Posterior cingulate gyrus (tissue), 11 donors: ENCODE data around the gene TMEM62.
"Not testable (repeated sequence)": the region's sequence is repeated elsewhere in the genome, so short reads cannot be mapped to it uniquely, and the experiment has no call there.

Experiments used
- DNase-seq, 10 donors: peaks; one replicate each; pipeline versions ENCODE4 v3.0.0 to v3.0.0-alpha.2; 2020 to 2021; ENCODE audit warnings: mixed read lengths in 3 of 10
- intact Hi-C: fragments of 100-400 bp; cut with DNase I; formaldehyde crosslinking; loops from one replicate; pipeline ENCODE4 v1.15.1; 2023

The TMEM62 gene

DNA sequence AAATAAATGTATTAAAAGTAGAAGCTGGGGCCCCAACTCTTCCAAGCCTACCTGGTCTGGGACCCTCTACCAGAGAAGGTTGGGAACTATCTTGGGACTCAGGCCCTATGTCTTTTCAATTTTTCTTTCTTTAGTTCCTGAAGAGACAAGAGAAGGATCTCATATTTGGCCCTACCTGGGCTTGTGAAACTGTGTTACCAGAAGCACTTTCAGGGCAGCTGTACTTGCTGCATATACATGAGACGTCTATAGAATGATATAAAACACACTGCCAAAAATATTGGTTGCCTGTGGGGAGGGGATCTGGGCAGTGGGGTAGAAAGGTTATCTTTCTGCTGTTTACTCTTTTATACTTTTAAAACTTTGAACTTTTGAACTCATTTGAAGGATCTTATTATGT is 88.0 kb downstream of the TMEM62 start:
- no peak for DNase-seq
- intact Hi-C loops = no loop called here

- intact Hi-C loops = loop anchor here (1.0 kb wide), 1 partner anchor 60 kb away; no protein-coding TSS in a partner anchor
Observed at GRCh38 chr15:43225201-43225949, 92.0 kb downstream of the TMEM62 start.

GRCh38 chr15:43225950-43226255 is 92.5 kb downstream of the TMEM62 start:
- intact Hi-C loops = loop anchor here (1.0 kb wide), 1 partner anchor 59 kb away; no protein-coding TSS in a partner anchor
- DNase-seq = not testable (repeated sequence)

More at GRCh38 chr15:43225201-43225949, 92.0 kb downstream of the TMEM62 start:
- DNase-seq = peak in 1 of 10 donors; percentile 28

DNA sequence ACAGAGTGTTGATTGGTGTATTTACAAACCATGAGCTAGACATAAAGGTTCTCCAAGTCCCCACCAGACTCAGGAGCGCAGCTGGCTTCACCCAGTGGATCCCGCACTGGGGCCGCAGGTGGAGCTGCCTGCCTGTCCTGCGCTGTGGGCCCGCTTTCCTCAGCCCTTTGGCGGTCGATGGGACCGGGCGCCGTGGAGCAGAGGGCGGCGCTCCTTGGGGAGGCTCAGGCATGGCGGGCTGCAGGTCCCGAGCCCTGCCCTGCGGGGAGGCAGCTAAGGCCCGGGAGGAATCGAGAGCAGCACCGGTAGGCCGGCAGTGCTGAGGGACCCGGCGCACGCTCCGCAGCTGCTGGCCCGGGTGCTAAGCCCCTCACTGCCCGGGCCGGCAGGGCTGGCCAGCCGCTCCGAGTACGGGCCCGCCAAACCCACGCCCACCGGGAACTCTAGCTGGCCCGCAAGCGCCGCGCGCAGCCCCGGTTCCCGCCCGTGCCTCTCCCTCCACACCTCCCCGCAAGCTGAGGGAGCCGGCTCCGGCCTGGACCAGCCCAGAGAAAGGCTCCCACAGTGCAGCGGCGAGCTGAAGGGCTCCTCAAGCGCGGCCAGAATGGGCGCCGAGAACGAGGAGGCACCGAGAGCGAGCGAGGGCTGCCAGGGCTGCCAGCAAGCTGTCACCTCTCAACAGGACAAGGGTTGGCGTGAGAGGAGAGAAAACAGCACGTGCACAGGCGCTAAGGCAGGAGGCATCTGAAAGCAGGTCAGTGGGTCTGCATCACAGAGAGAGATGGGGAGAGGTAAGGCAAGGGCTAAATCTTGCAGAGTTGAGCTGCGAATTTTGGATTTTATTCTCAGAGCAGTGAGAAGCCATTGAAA is 93.3 kb downstream of the TMEM62 start:
- peak in 1 of 10 donors; percentile 82 for DNase-seq
- intact Hi-C loops = no loop called here

DNA sequence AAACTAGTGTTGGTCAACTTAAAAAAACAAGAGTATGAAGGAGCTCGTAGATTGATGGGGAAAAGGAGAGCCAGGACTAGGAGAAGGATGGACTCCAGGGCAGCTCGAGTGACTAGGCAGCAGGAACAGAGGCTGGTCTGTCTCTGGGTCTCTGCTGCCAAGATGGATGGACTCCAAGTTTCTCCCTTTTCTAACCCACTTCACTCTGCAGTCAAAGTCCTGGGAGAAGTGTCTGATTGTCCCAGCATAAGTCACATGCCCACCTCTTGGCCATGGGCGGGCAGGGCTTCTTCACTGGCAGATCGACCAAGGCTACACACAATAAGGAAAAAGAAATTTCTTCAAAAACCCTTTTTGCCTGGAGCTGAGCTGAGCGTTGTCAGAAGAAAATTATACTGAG is 96.6 kb downstream of the TMEM62 start:
- peak in 3 of 10 donors; percentile 9 to 31 (median 20) for DNase-seq
- intact Hi-C loops = no loop called here

DNA sequence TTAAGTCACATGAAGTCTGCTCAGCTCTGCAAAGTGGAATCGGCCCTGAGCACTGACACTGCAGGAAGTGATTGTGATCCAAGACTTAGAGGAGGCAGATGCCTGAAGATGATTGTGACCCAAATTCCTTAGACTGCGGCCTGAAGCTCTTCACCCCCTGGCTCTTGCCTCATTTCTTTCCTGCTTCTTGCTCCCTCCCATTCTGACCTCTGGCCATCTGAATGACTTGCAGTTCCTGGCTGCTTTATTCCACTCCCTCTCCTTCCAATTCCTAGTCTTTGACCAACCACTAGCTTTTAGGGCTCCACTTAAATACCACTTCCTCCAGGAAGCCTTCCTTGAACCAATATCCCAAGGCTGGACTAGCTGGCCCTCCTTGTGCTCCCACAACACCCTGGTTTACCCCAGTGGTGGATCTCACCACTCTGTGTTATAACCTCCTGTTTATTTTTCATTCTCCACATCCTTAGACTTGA is 97.3 kb downstream of the TMEM62 start:
- intact Hi-C loops = no loop called here

GRCh38 chr15:43232289-43232874 is 99.0 kb downstream of the TMEM62 start:
- intact Hi-C loops = no loop called here
- no peak for DNase-seq

More for the DNA sequence above, 97.3 kb downstream of the TMEM62 start:
- DNase-seq = no peak
